ENCODE results near the gene CDH23. TPM values are rescaled to one million over a fixed set of nuclear protein-coding genes. Genes with fewer than 3 reads are reported as not detected.

CDH23 gene
- total RNA-seq, 1 donor, result 0.36 TPM

DNA sequence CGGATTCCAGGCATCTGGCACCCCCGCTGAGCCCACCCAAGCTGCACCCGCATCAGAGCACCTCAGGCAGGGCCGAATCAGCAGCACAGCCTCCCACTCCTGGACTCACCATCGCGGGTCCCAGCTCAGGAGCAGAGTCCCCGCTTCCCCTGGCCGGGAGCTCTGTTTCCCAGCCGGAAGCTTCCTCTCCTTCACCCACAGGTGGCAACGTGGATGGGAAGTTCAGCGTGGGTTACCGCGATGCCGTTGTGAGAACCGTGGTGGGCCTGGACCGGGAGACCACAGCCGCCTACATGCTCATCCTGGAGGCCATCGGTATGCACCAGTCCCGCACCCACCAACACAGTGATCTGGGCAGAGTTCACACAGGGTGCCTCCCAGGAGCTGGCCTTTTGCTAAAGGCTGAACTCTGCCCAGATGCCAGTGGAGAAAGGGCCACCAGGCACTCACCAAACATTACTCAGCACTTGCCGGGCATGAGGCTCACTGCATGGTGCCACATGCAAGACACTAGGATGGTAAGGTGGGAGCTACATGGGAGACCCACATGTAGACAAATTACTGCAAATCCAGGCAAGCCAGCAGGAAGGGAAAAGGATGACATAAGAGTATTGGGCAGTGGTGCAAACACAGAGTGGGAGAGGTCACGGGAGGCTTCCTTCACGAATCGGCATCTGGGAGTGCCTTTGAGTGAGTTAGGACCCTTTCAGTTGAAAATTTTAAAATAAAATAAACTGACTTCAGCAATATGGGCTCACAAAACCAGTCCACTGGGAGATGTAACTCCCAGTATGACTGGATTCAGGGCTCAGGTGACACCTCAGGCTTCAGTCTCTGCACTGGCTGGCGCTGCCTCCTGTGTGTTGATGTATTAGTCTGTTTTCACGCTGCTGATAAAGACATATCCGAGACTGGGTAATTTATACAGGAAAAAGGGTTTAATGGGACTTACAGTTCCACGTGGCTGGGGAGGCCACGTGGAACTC, 312.5 kb downstream of the CDH23 start:
- H3K79me2 ChIP-seq (ENCODE audit: insufficient read depth, low read length), result no peaks in the 10 kb centered on the region
- H2AFZ ChIP-seq (ENCODE audit: low read length), result no peak overlapping the region
- no peaks in the 10 kb centered on the region for H4K20me1 ChIP-seq (ENCODE audit: insufficient read depth, low read length)
- H3K4me1 ChIP-seq (ENCODE audit: insufficient read depth, low read length), result peaks cover 14% of the 10 kb centered on the region
- TF ChIP-seq, protein P1, sequence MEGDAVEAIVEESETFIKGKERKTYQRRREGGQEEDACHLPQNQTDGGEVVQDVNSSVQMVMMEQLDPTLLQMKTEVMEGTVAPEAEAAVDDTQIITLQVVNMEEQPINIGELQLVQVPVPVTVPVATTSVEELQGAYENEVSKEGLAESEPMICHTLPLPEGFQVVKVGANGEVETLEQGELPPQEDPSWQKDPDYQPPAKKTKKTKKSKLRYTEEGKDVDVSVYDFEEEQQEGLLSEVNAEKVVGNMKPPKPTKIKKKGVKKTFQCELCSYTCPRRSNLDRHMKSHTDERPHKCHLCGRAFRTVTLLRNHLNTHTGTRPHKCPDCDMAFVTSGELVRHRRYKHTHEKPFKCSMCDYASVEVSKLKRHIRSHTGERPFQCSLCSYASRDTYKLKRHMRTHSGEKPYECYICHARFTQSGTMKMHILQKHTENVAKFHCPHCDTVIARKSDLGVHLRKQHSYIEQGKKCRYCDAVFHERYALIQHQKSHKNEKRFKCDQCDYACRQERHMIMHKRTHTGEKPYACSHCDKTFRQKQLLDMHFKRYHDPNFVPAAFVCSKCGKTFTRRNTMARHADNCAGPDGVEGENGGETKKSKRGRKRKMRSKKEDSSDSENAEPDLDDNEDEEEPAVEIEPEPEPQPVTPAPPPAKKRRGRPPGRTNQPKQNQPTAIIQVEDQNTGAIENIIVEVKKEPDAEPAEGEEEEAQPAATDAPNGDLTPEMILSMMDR (IDR thresholded peaks at IDR 0.05; ENCODE audit: extremely low read depth, low read depth, low read length), result no peak
- H3K4me2 ChIP-seq (ENCODE audit: insufficient read depth, low read length), result no peak overlapping the region
- no peak overlapping the region for H3K27ac ChIP-seq (ENCODE audit: low read depth, low read length)
- H3K36me3 ChIP-seq (ENCODE audit: insufficient read depth, low read length), result no peaks in the 10 kb centered on the region
- no peak overlapping the region for H3K4me3 ChIP-seq (ENCODE audit: insufficient read depth, low read length)
- no peaks in the 10 kb centered on the region for H3K9me3 ChIP-seq (ENCODE audit: low read depth, low read length)
- DNase-seq (ENCODE audit: insufficient read length, low spot score, missing footprints), result no peak
- H3K27me3 ChIP-seq (ENCODE audit: insufficient read depth, low read length), result no peaks in the 10 kb centered on the region

DNA sequence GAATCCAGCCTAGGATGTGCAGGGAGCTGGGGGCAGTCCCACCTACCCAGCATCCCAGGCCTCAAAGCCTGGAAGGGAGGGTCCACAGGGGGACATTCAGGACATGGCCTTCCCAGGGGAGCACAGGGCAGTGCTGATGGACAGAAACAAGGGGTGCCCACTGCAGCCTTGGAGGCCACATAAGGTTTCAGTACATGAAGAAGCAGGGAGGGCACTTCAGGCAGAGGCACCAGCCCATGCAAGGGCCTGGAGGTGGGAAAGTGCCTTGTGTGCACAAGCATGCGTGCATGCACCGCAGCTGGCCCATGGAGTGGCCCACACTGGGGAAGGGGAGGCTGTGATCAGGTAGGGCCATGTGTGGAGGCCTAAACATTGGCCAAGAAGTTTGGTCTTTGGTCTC, 313.8 kb downstream of the CDH23 start:
- H3K9me3 ChIP-seq (ENCODE audit: low read depth, low read length), result no peaks in the 10 kb centered on the region
- no peaks in the 10 kb centered on the region for H3K36me3 ChIP-seq (ENCODE audit: insufficient read depth, low read length)
- H3K27me3 ChIP-seq (ENCODE audit: insufficient read depth, low read length), result no peaks in the 10 kb centered on the region
- no peak overlapping the region for H3K27ac ChIP-seq (ENCODE audit: low read depth, low read length)
- no peak overlapping the region for H2AFZ ChIP-seq (ENCODE audit: low read length)
- no peak overlapping the region for H3K4me2 ChIP-seq (ENCODE audit: insufficient read depth, low read length)
- TF ChIP-seq, protein P1 (IDR thresholded peaks at IDR 0.05; ENCODE audit: extremely low read depth, low read depth, low read length), result no peak
- no peak overlapping the region for H3K4me3 ChIP-seq (ENCODE audit: insufficient read depth, low read length)
- peaks cover 22% of the 10 kb centered on the region for H3K4me1 ChIP-seq (ENCODE audit: insufficient read depth, low read length)
- no peaks in the 10 kb centered on the region for H3K79me2 ChIP-seq (ENCODE audit: insufficient read depth, low read length)
- DNase-seq (ENCODE audit: insufficient read length, low spot score, missing footprints), result no peak
- H4K20me1 ChIP-seq (ENCODE audit: insufficient read depth, low read length), result no peaks in the 10 kb centered on the region

DNA sequence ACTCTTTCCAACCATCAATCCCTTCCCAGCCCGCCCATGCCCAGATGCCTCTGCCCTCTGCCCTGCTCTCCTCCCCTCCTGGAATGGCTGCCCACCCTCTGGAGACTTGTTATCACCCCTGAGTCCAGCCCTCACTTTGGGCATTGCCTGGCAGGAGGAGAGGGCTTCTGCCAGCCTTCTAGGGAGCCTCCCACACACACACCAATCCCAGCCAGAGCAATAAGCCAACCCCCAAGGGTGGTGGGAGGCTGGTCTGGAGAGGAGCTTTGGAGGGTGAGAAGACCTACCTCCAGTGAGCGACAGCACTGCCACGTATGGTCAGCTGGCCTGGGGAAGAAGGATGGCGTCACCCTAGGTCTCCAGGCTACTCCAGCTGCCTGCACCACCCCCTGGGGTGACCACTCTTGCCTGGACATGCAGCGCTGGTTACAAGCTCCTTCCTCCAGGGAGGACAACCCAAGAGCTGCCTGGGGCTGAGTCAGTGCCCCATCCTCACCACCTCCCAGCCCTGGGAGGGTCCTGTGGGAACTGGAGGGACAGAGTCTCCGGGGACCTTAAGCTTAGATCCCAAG, 314.4 kb downstream of the CDH23 start:
- TF ChIP-seq, protein P1 (IDR thresholded peaks at IDR 0.05; ENCODE audit: extremely low read depth, low read depth, low read length), result no peak

DNA sequence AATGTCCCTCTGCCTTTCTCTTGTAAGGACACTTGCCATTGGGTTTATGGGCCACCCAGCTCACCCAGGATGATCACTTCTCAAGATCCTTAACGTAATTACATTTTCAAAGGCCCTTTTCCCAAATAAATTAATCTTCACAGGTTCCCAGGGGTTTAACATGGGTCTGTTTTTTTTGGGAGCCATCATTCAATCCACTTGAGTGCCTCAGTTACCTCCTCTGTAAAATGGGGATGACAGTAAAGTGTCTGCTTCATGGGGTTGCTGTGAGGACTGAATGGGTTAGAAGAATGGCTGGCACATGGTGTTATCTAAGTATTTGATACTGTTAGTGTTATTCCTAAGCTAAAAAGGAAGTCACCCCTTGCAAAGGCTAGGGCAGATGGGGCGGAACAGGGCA, 315.4 kb downstream of the CDH23 start:
- no peaks in the 10 kb centered on the region for H3K9me3 ChIP-seq (ENCODE audit: low read depth, low read length)
- H3K36me3 ChIP-seq (ENCODE audit: insufficient read depth, low read length), result no peaks in the 10 kb centered on the region
- H3K4me3 ChIP-seq (ENCODE audit: insufficient read depth, low read length), result no peak overlapping the region
- H3K4me1 ChIP-seq (ENCODE audit: insufficient read depth, low read length), result peaks cover 22% of the 10 kb centered on the region
- TF ChIP-seq, protein P1 (IDR thresholded peaks at IDR 0.05; ENCODE audit: extremely low read depth, low read depth, low read length), result no peak
- no peaks in the 10 kb centered on the region for H3K79me2 ChIP-seq (ENCODE audit: insufficient read depth, low read length)
- no peaks in the 10 kb centered on the region for H4K20me1 ChIP-seq (ENCODE audit: insufficient read depth, low read length)
- no peak overlapping the region for H3K4me2 ChIP-seq (ENCODE audit: insufficient read depth, low read length)
- H3K27ac ChIP-seq (ENCODE audit: low read depth, low read length), result no peak overlapping the region
- no peak for DNase-seq (ENCODE audit: insufficient read length, low spot score, missing footprints)
- no peaks in the 10 kb centered on the region for H3K27me3 ChIP-seq (ENCODE audit: insufficient read depth, low read length)
- H2AFZ ChIP-seq (ENCODE audit: low read length), result no peak overlapping the region

More for the DNA sequence above, 314.4 kb downstream of the CDH23 start:
- Histone ChIP-seq H3K4me2 (ENCODE audit: insufficient read depth, low read length) (no peak overlapping the region), H3K27ac (ENCODE audit: low read depth, low read length) (no peak overlapping the region), H3K4me3 (ENCODE audit: insufficient read depth, low read length) (no peak overlapping the region), H3K36me3 (ENCODE audit: insufficient read depth, low read length) (no peaks in the 10 kb centered on the region), H3K27me3 (ENCODE audit: insufficient read depth, low read length) (no peaks in the 10 kb centered on the region), H2AFZ (ENCODE audit: low read length) (peak overlapping the region; percentile 29), H4K20me1 (ENCODE audit: insufficient read depth, low read length) (no peaks in the 10 kb centered on the region), H3K79me2 (ENCODE audit: insufficient read depth, low read length) (no peaks in the 10 kb centered on the region), H3K4me1 (ENCODE audit: insufficient read depth, low read length) (peaks cover 22% of the 10 kb centered on the region), H3K9me3 (ENCODE audit: low read depth, low read length) (no peaks in the 10 kb centered on the region)
- DNase-seq (ENCODE audit: insufficient read length, low spot score, missing footprints), result no peak
